NCI-H446 (cell line): ENCODE data around the gene AFG1L.
A peak's percentile ranks its signal among the peaks of the same experiment; 100 is the strongest.
"Not testable (repeated sequence)": the region's sequence is repeated elsewhere in the genome, so short reads cannot be mapped to it uniquely, and the experiment has no call there.

Experiments
- DNase-seq, 2 experiments: peaks; one replicate each; lab custom pipeline; 2025; lab: John Stamatoyannopoulos, UW

AFG1L gene

DNA sequence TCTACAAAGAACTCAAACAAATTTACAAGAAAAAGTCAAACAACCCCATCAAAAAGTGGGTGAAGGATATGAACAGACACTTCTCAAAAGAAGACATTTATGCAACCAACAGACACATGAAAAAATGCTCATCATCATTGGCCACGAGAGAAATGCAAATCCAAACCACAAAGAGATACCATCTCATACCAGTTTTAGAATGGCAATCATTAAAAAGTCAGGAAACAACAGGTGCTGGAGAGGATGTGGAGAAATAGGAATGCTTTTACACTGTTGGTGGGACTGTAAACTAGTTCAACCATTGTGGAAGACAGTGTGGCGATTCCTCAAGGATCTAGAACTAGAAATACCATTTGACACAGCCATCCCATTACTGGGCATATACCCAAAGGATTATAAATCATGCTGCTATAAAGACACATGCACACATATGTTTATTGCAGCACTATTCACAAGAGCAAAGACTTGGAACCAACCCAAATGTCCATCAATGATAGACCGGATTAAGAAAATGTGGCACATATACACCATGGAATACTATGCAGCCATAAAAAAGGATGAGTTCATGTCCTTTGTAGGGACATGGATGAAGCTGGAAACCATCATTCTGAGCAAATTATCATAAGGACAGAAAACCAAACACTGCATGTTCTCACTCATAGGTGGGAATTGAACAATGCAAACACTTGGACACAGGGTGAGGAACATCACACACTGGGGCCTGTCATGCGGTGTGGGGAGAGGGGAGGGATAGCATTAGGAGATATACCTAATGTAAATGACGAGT is 121.4 kb downstream of the AFG1L start:
- DNase-seq, result not testable (repeated sequence)

DNA sequence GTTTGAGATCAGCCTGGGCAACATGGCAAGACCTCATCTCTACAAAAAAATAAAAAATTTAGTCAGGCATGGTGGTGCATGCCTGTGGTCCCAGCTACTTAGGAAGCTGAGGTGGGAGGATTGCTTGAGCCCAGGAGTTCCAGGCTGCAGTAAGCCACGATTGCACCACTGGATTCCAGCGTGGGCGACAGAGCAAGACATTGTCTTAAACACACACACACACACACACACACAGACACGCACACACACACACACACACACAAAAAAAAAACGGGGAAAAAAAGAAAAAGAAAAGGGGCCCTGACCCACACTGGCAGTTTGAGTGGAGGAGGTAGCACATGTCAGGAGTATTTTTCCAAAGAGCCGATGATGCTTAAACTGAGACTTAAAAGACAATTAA is 122.2 kb downstream of the AFG1L start:
- DNase-seq, result no peak

DNA sequence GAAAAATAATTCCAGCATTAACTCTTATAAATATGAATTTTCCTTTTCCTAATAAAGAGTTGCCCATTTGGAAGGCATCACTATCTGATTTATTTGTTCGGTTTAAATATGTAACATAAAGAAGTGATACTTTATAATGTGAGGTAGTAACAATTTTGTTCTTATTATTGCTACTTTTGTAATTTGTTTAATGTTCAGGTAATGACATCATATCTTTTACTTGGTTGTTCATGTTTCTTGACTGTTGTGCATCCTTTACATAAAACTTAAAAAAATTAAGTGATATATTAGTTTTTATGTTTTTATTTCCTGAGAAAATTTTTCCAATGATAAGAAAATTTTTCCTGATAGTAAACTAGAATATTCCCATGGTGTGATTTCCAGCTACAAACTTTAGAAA is 124.6 kb downstream of the AFG1L start:
- DNase-seq, result no peak

DNA sequence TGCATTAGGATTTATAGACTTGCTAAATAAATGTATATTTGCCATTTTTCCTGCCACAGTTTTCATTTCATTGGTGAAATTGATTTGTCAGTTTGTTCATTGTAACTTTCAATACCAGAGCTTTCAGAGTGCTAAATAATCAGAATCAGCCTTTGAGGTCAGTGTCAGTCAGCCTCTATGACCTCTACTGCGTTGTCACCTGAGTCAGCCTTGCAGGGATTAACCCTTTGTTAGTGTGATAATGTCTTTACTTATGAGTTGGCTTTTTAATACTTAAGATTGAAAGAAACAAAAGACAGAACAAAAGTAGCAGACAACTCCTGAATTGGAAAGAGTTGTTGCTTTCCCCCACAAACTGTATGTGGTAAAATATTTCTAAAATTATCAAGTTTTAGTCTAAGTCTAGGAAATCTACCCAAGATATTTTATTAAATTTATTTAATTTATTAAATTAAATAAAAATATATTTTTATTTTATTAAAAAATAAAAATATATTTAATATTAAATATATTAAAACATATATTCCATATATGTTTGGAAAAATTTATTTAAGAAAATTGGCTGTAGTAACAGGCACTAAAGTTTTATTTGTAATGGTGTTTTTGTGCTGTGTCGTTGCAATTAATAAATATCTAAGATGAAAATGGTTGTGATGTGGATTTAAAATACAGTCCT is 125.2 kb downstream of the AFG1L start:
- DNase-seq, result no peak

DNA sequence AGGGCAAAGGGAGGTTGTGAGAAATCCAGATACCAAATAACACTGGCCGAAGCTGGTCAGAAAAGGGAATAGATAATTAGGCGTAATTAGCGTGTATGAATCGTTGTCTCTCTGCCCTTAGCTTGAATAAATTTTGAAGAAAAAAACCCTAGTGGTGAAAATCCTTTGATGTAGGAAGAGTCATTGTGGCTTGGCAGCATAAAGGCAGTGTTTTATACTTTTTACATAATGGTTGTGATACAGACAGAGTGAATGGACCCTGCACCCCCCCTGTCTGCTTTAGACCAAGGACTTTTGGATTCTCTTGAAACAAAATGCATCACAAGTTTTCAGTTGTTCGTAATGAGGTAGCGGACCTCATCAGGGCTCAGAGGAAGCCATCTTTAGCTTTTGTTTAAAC is 126.5 kb downstream of the AFG1L start:
- DNase-seq, result no peak

DNA sequence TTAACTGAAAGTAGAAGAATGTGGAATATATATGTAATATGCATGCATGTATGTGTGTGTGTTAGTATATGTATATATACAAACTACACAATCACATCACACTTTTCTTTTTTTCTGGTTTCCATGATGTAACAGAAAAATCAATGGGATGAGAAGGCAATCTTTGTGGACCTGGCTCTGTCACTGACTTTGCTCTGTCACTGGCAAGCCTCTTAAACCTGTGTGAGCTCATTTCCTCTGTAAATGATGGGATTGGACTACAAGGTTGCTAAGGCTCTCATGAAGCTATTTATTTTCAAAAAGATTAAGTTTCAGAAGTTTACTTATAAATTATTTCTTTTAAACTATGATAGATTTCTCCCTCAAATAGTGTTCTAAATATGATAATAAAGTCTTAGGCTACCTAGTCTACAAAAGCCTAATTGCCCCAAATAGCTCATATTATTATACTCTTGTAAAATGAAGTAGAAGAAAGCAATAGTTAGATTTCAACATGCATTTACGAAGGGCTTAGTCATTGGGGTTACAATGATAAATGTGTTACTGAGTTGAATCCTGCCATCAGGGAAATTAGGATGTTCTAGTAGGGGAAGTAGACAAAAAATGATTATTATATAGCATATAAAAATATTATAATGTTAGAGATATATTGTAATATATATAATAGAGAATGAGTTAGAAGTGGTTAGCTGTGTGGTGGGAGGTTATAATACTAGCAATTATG is 129.3 kb downstream of the AFG1L start:
- no peak for DNase-seq

DNA sequence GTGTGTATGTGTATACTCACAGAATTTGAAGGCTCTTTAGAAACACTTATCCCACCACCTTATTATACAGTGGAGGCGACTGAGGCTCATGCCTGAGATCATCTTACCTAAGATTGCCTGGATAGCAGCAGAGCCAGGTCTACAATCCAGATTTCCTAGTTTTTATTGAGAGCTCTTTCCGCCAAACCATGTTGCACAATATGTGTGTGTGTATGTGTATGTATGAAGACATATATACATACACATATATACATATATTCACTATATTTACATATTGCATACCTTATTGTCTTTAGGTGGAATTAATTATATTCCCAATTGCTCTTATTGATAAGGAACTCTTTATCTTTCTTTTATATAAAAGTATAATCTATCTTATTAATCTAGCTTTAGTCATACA is 130.6 kb downstream of the AFG1L start:
- no peak for DNase-seq

DNA sequence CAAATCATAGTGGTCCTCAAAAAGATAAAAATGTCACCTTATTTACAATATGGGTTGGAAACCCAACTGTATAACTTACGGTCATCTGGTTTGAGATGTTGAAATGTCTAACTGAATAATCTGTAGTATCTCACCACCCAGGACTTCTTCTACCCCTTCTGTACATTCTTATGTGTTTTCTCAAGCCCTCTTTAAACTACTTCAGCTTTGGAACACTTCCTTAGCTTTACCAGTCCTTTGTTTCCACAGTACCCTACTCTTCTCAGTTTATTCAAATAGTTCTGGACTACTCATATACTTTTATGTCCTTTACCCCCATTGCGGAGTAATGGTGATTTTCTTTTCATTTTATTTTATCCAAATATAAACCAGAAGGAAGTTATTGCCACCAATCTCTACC is 137.3 kb downstream of the AFG1L start:
- DNase-seq, result no peak

DNA sequence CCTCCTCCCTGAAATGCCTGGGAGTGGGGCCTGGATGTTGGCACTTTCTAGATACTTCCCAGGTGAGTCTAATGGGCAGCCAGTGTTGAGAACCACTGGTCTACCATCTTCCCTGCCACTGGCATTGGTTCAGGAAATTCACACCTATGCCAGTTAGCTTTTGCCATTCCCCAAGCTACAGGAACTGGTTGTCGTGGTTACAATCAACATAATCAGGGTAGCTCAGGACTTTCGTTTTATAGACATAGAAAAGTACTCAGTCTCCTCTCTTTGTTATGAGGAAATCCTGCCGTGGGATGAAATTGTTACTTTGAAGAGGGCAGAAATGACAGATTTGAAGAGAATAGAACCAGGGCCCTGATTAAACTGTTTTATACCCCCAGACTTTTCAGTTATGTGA is 137.9 kb downstream of the AFG1L start:
- no peak for DNase-seq

DNA sequence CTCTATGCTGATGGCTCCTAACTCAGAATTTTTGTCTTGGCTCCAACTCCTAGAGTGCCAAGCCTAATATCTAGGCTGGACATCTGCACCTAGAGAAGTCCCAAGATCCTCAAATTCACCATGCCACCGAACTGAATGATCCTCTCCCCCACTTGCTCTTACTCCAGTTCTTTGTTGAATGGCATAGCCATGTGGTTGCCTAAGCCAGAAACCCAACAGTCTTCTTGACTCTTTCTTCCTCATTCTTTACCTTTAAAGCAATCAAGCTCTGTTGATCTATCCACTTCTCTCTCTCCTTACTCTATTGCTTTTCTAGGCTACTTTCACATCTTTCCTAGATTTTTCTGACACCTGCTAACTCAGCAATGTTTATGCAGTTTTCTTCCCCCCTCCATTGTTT is 139.4 kb downstream of the AFG1L start:
- no peak for DNase-seq

DNA sequence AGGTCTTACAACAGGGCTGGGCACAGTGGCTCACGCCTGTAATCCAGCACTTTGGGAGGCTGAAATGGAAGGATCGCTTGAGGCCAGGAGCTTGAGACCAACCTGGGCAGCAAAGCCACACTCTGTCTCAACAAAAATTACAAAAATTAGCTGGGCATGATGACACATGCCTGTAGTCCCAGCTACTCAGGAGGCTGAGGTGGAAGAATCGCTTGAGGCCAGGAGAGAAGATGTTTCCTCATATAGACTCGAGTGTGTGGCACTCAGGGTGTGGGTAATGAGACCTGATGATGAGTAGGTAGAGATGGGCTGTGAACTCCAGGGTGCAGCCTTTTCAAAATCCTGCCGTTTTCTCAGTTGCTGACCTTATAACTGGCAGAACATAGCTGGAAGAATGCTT is 140.5 kb downstream of the AFG1L start:
- no peak for DNase-seq

DNA sequence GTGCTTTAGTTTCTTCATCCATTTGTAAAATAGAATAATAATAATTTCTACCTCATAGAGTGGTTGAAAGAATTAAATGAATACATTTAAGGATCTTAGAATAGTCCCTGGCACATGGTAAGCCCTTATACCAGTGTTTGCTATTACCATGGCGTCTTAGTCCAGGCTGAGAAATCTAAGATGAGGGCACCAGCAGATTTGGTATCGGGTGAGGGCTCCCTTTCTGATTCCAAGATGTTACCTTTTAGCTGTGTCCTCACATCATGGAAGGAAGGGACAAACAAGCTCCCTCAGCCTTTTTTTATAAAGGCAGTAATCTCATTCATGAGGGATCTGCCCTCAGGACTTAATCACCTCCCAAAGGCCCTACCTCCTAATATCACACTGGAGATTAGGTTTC is 141.9 kb downstream of the AFG1L start:
- no peak for DNase-seq

DNA sequence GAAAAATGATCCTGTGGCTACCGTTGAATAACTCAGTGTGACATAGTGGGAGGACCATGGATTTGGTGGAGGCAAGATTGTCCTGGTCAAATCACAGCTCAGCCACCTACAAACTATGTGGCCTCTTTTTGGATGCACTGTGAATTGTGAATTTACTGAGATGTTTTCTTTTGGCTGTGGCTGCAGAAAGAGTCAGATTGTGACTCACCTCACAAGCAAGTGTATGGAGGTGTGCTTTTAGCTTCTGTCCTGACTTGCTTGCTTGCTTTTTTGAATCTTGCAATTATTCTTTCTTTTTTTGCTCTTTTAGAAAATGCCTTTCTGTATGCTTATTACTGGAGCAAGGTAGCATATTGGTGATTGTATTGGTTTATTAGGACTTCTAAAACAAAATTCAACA is 143.0 kb downstream of the AFG1L start:
- DNase-seq, result no peak

DNA sequence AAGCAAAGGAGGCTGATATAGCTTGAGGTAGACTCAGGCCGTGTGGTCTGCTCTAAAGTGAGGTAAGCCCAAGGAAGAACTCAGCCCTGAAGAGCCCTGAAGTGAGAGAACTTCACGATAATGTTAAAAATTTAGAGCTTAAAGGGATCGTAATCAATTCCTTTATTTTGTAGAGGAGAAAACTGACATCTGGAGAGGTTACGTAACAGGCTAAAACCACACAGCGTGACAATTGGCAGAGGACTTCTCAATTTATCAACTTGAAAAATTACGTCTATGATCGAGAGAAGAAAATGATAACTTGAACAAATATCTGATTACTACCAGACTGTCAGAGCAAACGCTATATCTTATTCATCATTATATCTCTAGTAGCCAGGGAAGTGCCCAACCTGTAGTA is 144.1 kb downstream of the AFG1L start:
- DNase-seq, result peak in 1 of 2 experiments; percentile 2

DNA sequence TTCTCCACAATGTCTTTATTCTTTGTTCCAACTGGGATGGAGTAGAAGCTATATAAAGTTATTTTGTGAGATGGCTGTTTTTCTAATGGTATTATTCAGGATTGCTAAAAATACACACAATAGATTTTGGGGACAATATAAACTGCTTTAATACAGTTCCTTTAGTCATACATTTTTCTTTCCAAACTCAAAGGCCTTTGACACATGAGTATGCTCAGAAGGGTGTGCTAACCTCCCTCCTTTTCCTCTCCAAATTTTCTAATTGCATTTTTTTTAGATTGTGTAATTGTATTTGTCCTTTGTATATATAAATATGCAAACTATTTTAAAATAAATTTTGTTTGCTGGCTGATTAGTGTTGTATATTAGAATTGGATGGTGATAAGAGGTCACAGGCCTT is 146.3 kb downstream of the AFG1L start:
- no peak for DNase-seq

DNA sequence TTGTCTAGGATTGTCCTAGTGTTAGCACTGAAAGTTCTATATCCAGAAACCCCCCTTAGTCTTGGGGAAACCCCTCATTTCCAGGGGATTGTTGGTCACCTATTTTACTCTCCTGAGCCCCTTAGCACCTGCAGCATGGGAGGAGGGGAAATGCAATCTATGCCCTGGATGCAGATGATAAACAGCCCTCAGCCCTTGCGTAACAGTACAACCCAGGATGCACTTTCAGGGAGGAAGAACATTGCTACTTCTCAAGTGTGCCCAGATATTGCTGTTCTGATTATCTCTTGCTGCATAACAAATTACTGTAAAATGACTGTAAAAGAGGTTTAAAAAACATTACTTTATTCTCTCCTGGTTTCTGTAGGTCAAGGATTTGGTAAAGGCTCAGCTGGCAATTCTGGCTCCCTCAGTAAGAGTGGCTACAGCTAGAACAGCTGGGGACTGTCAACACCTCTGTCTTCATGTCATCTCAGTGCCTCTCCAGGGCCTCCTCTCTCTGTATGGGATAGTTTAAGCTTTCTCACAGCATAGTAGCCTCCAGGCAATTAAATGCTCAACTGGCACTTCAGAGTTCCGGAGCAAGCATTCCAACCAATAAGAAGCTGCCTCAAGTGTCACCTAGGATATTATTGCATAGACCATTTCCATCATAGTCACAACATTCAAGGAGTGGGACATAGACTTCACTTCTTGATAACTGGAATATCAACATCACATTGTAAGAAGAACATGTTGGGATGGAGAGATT is 148.1 kb downstream of the AFG1L start:
- DNase-seq, result no peak

DNA sequence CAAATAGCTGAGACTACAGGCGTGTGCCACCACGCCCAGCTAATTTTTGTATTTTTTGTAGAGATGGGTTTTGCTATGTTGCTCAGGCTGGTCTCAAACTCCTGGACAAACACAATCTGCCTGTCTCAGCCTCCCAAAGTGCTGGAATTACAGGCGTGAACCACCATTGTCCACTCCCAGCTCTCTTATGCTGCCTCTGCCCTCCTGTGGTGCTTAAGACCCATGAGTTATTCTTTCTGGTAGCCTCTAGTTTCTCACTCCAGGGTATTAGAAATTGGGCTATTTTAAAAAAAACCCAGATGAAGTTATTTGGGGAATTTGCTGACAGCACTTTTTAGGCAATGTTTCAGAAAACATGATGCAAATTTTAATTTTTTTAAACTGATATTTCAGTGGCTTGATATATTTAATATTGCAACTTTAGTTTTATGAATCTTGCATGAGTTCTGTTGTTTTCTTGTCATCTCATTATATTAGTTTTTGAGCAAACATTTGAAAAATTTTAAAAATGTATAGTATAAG is 151.8 kb downstream of the AFG1L start:
- DNase-seq, result no peak

DNA sequence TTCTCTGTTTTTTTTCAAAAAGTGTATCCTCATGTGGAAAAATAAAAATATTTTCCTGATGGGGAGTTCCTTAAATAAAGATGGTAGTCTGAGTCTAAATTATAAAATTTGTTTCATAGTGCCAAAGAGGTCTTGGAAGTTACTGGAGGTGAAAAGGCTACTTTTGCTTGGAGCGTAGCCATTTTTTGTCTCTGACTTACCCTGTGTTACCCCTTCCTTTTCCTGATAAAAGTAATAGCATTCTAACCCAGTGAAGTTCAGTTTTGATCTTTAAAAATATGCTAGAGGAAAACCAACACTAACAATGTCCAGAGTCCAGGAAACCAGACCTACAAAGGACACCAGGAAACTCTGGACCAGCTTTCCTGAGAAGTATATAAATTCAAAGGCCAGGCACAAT is 153.6 kb downstream of the AFG1L start:
- no peak for DNase-seq

DNA sequence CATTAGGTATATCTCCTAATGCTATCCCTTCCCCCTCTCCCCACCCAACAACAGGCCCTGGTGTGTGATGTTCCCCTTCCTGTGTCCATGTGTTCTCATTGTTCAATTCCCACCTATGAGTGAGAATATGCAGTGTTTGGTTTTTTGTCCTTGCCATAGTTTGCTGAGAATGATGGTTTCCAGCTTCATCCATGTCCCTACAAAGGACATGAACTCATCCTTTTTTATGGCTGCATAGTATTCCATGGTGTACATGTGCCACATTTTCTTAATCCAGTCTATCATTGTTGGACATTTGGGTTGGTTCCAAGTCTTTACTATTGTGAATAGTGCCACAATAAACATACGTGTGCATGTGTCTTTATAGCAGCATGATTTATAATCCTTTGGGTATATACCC is 154.9 kb downstream of the AFG1L start:
- DNase-seq, result not testable (repeated sequence)

DNA sequence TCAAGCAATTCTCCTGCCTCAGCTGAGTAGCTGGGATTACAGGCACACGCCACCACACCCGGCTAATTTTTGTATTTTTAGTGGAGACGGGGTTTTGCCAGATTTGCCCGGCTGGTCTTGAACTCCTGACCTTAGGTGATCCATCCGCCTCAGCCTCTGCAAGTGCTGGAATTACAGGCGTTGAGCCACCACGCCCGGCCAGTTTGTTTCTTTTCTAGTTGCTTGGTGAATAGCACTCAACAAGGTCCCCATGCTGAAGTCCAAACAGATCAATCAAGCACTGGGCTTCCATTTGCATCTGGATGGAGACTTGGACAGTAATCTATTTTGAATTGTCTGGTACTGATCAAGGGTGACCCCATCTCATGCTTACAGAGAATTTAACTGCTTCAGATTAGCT is 157.0 kb downstream of the AFG1L start:
- DNase-seq, result no peak

DNA sequence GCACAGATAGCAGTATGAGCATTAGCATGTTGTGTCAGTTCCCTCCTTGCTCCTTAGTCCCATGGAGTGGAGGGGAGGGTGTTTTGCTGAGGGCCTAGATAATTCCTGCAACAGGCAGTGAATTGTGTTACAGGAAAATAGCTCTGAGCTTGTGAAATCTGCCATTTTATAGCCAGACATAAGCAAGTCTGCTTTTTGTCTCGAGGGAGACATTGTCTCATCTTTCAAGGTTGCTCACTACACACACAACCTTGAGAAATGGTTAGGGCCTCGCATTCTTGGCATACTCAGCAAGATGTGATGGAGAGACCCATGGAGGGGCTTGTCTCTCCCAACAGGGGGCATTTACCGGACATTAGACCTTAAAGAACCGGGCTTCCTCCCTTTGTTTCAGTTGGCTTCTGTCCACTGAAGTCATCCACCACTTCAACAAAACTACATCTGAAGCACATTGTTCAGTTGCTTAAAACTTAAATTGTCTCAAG is 157.9 kb downstream of the AFG1L start:
- no peak for DNase-seq

DNA sequence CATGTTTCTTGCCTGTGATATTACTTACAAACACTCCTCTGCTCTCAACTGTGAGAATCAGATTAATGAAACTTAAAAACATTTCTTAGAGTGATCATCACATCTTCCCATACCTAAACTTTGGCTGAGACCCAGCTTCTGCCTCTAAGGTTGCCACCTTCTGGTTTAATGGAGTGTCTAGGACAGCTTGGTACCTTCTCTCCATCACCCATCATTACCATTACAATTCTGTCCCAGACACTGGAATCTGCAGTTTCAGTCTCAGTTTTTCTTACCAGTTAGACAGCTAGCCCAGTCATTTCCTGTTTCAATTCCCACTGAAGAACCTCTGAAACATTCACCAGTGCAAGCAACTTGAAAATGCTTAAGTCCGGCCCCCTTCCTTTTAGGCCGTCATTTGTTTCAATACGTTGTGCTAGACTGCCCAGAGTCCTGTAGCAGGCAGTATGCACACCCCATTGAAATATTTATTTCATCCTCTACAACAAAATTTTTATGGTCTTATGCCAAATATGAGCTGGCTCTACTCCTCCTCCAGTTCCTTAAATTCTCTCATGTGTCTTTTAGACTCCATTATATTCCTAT is 158.8 kb downstream of the AFG1L start:
- no peak for DNase-seq
